Measurements from ENCODE around the gene JOSD2.
"Not testable (repeated sequence)": the region's sequence is repeated elsewhere in the genome, so short reads cannot be mapped to it uniquely, and the experiment has no call there.

JOSD2 gene

GRCh38 chr19:50475101-50475568 is 35.9 kb downstream of the JOSD2 start:
- DNase-seq = no peak

- not testable (repeated sequence) for DNase-seq
These were observed 37.7 kb downstream of the JOSD2 start for GRCh38 chr19:50473336-50473735.

GRCh38 chr19:50468818-50469217 is 42.2 kb downstream of the JOSD2 start:
- no peak for DNase-seq

GRCh38 chr19:50467566-50467965 is 43.4 kb downstream of the JOSD2 start:
- DNase-seq = no peak

- no peak for DNase-seq
These were observed 44.3 kb downstream of the JOSD2 start for GRCh38 chr19:50466706-50467039.

- DNase-seq = no peak
These were observed 44.8 kb downstream of the JOSD2 start for GRCh38 chr19:50465986-50466705.

- no peak for DNase-seq
These were observed 46.0 kb downstream of the JOSD2 start for GRCh38 chr19:50465000-50465399.

- DNase-seq = no peak
These were observed 46.6 kb downstream of the JOSD2 start for GRCh38 chr19:50464348-50464747.

- no peak for DNase-seq
These were observed 48.0 kb downstream of the JOSD2 start for GRCh38 chr19:50462970-50463369.

- DNase-seq = no peak
These were observed 49.7 kb downstream of the JOSD2 start for GRCh38 chr19:50461066-50461875.

GRCh38 chr19:50460161-50460765 is 50.7 kb downstream of the JOSD2 start:
- DNase-seq = no peak

GRCh38 chr19:50459638-50460037 is 51.4 kb downstream of the JOSD2 start:
- no peak for DNase-seq

- no peak for DNase-seq
These were observed 51.9 kb downstream of the JOSD2 start for GRCh38 chr19:50459067-50459456.

- DNase-seq = no peak
These were observed 52.5 kb downstream of the JOSD2 start for GRCh38 chr19:50458396-50459066.

- DNase-seq = no peak
These were observed 53.7 kb downstream of the JOSD2 start for GRCh38 chr19:50457300-50457699.
